LNCAP (cell line): ENCODE results near the gene MYDGF.

Source experiments
- TF ChIP-seq, protein P1 (sequence below): fragments of 450-650 bp; IDR thresholded peaks from 2 replicates; pipeline ENCODE4 v1.5.1; 2017; ENCODE audit warnings: mild to moderate bottlenecking

Gene MYDGF

DNA sequence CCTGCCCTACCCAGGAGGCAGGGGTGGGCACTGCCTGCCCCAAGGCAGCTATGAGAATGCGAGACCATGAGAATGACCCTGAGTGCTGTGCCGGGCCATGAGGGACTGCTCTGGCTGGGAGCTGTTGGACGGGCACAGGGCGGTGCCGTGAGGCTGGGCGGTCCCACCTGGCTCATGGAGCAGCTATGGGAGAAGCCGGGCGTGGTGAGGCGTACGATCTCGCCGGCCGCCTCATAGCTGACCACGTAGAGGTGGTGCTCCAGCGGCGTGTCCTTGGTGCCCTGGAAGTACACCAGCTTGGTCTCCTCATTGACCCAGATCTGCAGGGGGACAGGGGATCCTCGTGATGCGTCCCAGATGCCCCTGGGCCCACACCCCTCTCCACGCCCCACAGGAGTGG is 19.3 kb upstream of the MYDGF start:
- TF ChIP-seq, protein P1, sequence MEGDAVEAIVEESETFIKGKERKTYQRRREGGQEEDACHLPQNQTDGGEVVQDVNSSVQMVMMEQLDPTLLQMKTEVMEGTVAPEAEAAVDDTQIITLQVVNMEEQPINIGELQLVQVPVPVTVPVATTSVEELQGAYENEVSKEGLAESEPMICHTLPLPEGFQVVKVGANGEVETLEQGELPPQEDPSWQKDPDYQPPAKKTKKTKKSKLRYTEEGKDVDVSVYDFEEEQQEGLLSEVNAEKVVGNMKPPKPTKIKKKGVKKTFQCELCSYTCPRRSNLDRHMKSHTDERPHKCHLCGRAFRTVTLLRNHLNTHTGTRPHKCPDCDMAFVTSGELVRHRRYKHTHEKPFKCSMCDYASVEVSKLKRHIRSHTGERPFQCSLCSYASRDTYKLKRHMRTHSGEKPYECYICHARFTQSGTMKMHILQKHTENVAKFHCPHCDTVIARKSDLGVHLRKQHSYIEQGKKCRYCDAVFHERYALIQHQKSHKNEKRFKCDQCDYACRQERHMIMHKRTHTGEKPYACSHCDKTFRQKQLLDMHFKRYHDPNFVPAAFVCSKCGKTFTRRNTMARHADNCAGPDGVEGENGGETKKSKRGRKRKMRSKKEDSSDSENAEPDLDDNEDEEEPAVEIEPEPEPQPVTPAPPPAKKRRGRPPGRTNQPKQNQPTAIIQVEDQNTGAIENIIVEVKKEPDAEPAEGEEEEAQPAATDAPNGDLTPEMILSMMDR = no peak

DNA sequence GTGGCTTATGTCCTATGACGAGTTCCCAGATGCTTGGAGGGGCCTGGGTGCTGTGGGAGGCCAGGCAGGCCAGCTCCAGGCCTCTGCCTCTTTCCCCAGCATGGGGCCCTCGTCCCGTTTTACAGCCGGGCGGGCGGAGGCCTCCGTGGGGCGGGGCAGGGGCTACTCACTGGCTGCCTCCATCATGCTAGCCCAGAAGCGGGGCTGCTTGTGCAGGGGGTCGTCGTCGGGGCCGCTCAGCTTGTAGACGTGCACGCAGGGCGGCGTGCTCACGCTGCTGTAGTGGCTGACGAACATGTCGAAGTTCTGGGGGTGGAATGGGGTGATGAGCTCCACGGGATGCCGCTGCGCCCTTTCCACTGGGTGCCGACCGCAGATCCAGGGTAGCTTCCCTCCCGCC is 18.4 kb upstream of the MYDGF start:
- TF ChIP-seq, protein P1 = no peak

DNA sequence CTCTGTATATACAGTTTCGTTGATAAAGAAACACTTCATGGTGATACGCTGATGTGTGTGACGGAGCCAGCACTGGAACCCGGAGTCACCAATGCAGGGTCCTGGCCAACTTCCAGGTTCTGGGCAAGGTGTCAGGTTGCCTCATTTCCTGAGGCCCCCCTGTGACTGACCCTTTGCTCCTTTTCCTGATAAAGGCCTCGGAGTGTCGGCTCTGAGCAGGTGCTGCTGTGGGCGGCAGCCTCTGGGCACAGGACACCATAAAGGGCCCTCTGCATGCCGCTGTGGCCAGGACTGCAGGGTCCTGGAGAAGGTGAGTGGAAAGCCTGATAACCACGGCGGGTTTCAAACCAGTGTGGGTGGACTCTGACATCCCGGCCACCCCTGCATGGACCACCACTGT is 17.3 kb upstream of the MYDGF start:
- TF ChIP-seq, protein P1 = no peak

DNA sequence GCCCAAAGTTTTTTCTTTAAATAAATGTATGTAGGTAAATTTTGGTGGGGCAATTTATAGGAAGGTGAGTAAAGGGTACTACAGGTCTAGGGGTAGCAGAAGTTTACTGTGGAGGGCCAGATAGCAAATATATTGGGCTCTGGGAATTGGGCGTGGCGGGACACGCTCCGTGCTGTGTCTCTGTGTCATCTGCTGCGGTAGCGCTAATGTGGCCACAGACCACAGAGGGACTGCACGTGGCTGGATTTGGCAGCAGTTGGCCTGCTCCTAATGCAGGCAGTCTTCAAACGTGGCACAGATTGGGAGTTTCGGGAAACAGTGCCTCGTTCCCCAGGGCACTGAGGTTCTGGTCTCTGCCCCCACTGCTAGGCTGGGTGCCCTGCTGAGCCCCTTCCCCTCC is 16.6 kb upstream of the MYDGF start:
- TF ChIP-seq, protein P1 = no peak

DNA sequence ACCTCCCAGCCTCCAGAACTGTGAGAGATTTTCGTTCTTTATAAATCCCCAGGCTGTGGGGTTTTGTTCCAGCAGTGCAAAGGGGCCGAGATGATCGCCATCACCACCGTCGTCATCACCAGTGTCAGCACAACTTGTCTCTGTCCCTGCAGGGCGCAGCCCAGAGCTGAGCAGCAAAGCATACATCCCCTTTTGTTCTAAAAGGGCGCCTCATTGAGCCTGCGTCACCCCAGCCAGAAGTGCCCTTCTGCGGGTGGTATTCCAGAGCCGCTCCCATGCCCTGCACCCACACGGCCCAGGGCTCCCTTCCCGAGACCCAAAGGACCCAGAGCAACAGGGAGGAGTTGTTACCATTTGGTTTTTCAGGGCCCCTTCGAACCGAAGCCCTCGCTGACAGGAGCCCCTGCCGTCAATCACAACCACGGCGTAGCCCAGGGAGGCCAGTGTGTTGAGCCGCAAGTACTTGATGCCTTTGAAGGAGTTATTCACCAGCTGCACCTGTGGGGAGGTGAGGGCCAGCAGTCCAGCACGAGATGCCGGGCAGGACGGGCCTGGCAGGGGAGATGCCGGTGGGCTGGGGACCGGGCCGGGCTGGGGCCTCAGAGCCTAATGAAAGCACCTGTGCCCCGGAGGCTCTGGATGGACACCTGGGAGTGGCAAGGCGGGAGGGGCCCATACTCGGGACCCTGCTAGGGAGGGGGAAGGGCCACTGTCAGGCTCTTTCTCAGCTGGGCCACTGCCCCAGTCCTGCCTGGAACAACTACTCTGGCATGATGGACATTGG is 14.4 kb upstream of the MYDGF start:
- TF ChIP-seq, protein P1 = no peak

DNA sequence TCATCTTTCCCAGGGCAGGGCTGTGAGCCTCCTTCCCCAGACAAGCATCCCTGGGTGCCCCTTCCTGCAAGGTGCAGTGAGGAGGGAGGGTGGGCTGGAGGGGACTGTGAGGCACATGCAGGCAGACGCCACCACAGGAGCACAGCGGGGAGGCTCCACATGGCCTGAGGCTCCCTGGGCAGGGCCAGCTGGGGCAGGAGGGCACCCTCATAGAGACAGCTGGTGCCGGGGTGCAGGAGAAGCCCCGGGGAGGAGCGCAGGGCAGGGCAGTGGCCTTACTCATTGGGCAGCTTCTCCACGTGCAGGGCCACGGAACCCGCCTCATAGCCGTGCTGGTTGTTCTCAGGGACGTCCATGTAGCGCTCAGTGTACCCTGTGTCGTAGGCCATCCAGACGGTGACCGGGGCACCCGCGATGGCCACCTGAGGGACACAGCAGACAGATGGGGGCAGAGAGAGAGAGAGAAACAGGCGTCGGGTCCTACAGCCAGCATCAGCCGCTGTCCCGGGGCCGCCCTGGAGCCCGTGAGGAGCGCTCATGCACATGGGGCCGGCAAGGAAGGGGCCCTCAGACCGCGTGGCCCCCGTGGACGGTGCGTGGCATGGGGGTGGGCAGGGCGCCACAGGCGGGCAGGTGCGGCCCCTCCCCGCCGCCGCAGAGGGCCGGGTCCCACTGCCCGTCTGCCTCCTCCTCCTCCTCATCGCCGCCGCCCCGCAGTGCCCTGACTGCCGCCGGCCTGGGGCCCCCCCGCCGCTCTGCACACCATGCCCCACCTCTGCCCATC is 12.5 kb upstream of the MYDGF start:
- TF ChIP-seq, protein P1 = no peak

DNA sequence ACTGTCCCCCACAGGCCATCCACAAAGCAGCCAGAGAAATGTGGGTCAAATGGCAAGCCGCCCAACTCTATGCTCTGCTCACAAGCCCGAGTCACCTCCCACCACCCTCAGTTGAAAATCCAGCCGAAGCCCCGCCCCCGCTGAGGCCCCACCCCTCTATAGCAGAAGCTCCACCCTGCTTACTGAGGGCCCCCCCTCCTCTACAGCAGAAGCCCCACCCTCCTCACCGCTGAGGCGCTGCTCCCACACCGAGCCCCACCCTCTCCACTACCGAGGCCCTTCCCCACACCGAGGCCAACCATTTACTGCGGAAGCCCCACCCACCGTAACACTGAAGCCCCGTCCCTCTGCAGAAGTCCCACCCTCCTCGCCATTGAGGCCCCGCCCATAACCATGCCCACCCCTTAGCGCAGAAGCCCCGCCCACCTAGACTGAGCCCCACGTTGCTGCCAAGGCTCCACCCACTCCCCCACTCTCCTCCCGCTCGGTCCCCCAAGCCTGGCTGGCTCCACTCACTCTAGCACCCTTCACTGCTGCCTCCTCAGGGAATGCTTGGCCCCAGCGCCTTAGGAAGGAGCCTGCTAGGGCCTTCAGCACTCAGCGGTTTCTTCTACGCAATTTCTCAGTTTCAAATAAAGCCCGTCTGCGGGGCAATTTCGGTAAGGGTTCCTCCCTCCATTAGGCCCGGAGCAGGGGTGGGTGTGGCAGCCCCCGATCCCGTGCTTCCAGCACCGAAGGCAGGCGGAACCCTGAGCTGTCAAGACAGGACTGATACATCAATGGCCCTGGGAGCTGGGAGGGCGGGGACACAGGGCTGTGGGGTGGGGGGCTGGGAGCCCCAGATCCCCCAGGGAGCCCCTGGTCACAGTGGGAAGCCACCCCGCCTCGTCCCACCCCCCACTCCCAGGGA is 9.0 kb upstream of the MYDGF start:
- TF ChIP-seq, protein P1 = no peak
